Measurements from ENCODE around the gene GRK6.

DNA sequence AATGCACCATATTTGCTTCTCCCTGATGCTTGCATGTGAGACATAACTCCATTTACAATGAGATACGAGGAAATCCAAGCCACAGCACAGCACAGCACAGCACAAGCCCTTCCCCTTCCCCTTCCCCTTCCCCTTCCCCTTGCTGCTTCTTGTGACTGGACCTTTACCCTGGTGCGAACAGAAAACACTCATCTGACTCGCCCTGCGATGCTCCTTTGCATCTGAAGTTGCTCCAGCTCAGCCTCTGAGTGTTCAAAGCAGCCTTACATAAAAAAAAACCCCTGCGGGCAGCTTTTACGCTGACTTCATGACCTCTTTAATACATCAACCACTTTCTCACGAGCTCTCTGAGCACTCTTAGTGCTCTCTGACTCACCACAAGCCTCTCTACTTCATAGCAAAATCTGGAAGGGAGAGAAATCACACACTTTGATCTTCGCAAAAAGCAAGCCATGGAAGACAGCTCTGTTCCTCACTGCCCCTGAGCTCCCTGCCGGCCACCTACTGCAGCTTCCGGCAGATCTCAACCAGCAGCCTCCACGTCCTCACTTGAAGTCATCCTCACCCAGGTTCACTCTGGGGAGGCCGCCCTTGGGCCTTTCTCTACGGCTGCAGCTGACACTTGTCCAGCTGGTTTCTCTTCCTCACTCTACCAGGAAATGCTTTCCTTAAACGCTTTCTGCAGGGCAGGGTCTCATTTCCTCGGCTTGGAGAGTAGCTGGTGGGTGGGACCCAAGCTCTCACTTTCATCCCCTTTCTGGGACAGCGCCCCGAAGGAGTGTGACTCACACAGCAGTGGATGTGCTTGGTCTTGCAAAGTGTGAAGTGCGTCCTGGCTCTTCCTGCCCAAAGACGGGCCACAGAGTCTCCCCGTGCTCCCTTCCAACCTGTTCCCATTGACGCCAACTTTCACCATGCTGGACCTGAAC, 37.0 kb upstream of the GRK6 start:
- TF ChIP-seq, protein P1, sequence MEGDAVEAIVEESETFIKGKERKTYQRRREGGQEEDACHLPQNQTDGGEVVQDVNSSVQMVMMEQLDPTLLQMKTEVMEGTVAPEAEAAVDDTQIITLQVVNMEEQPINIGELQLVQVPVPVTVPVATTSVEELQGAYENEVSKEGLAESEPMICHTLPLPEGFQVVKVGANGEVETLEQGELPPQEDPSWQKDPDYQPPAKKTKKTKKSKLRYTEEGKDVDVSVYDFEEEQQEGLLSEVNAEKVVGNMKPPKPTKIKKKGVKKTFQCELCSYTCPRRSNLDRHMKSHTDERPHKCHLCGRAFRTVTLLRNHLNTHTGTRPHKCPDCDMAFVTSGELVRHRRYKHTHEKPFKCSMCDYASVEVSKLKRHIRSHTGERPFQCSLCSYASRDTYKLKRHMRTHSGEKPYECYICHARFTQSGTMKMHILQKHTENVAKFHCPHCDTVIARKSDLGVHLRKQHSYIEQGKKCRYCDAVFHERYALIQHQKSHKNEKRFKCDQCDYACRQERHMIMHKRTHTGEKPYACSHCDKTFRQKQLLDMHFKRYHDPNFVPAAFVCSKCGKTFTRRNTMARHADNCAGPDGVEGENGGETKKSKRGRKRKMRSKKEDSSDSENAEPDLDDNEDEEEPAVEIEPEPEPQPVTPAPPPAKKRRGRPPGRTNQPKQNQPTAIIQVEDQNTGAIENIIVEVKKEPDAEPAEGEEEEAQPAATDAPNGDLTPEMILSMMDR (conservative IDR thresholded peaks at IDR 0.05) = no peak
- TF ChIP-seq EZH2 (IDR thresholded peaks at IDR 0.05; ENCODE audit: low read depth) = no peak
